ENCODE measurements around the gene THUMPD3.

Gene THUMPD3

DNA sequence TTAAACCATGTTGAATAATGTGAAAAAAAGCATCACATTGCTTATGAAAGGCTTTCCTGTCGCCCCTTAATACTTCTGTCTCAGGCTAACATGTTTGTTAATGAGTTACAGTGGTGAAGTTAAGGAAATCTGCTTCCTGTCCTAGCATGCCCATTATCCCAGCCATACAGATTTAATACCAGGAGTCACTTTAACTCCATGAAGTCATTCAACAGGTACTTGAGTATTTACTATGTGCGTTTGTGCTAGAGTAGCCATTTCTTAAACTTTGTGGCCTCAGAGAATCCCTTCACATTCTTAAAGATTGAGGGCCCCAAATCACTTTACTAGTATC, 24.4 kb downstream of the THUMPD3 start:
- Histone ChIP-seq H3K27ac (ENCODE audit: low read depth, low read length) (no peak overlapping the region), H3K4me3 (ENCODE audit: low read length) (no peak overlapping the region), H3K27me3 (ENCODE audit: control insufficient read depth, low read length) (no peaks in the 10 kb centered on the region), H3K4me2 (ENCODE audit: low read length) (no peak overlapping the region), H3K9me3 (ENCODE audit: control insufficient read depth, insufficient read depth, low read length) (no peaks in the 10 kb centered on the region), H3K9me2 (replicated peaks; ENCODE audit: control insufficient read depth, low read length) (no peaks in the 10 kb centered on the region), H3K4me1 (ENCODE audit: control insufficient read depth, low read length) (no peaks in the 10 kb centered on the region), H3F3A (ENCODE audit: control insufficient read depth, insufficient read depth) (peaks cover 71% of the 10 kb centered on the region), H3K79me2 (ENCODE audit: control insufficient read depth, low read length) (peaks cover 36% of the 10 kb centered on the region), H4K20me1 (ENCODE audit: control insufficient read depth, insufficient read depth, low read depth, low read length) (peaks cover 17% of the 10 kb centered on the region), H3K36me3 (ENCODE audit: control insufficient read depth, low read length) (peaks cover 97% of the 10 kb centered on the region)
- TF ChIP-seq EZH2phosphoT487 (IDR thresholded peaks at IDR 0.05; ENCODE audit: borderline replicate concordance, low read length) = no peak
- TF ChIP-seq, protein P1, sequence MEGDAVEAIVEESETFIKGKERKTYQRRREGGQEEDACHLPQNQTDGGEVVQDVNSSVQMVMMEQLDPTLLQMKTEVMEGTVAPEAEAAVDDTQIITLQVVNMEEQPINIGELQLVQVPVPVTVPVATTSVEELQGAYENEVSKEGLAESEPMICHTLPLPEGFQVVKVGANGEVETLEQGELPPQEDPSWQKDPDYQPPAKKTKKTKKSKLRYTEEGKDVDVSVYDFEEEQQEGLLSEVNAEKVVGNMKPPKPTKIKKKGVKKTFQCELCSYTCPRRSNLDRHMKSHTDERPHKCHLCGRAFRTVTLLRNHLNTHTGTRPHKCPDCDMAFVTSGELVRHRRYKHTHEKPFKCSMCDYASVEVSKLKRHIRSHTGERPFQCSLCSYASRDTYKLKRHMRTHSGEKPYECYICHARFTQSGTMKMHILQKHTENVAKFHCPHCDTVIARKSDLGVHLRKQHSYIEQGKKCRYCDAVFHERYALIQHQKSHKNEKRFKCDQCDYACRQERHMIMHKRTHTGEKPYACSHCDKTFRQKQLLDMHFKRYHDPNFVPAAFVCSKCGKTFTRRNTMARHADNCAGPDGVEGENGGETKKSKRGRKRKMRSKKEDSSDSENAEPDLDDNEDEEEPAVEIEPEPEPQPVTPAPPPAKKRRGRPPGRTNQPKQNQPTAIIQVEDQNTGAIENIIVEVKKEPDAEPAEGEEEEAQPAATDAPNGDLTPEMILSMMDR (IDR thresholded peaks at IDR 0.05; ENCODE audit: low read depth, low read length, poor library complexity, severe bottlenecking) = no peak

DNA sequence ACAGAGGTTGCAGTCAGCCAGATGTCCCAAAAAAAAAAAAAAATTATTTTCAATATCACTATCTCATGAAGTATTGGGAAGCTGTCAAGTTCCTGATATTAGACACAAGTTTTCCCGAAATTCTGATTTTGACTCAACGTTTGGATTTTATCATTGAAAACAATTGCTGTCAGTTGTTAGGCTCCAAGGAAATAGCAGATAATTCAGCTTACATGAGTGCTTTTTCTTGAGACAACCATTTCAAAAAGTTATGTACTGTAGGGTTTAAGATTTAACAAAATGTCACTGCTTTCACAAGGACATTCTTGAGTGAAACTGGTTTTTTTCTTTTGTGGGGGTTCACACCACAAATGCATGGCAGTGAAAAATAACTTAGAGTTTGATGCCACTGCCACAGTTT, 25.3 kb downstream of the THUMPD3 start:
- Histone ChIP-seq H3K9me3 (ENCODE audit: control insufficient read depth, insufficient read depth, low read length) (no peaks in the 10 kb centered on the region), H3K4me3 (ENCODE audit: low read length) (no peak overlapping the region), H3K36me3 (ENCODE audit: control insufficient read depth, low read length) (peaks cover 97% of the 10 kb centered on the region), H3K27ac (ENCODE audit: low read depth, low read length) (no peak overlapping the region), H3K79me2 (ENCODE audit: control insufficient read depth, low read length) (peaks cover 44% of the 10 kb centered on the region), H3F3A (ENCODE audit: control insufficient read depth, insufficient read depth) (peaks cover 67% of the 10 kb centered on the region), H3K27me3 (ENCODE audit: control insufficient read depth, low read length) (no peaks in the 10 kb centered on the region), H3K4me1 (ENCODE audit: control insufficient read depth, low read length) (peaks cover 2% of the 10 kb centered on the region; the same call in 1 of the 2 replicates), H3K4me2 (ENCODE audit: low read length) (no peak overlapping the region), H3K9me2 (replicated peaks; ENCODE audit: control insufficient read depth, low read length) (no peaks in the 10 kb centered on the region), H4K20me1 (ENCODE audit: control insufficient read depth, insufficient read depth, low read depth, low read length) (peaks cover 25% of the 10 kb centered on the region)
- TF ChIP-seq, protein P1 (IDR thresholded peaks at IDR 0.05; ENCODE audit: low read depth, low read length, poor library complexity, severe bottlenecking) = no peak
- no peak for TF ChIP-seq EZH2phosphoT487 (IDR thresholded peaks at IDR 0.05; ENCODE audit: borderline replicate concordance, low read length)

DNA sequence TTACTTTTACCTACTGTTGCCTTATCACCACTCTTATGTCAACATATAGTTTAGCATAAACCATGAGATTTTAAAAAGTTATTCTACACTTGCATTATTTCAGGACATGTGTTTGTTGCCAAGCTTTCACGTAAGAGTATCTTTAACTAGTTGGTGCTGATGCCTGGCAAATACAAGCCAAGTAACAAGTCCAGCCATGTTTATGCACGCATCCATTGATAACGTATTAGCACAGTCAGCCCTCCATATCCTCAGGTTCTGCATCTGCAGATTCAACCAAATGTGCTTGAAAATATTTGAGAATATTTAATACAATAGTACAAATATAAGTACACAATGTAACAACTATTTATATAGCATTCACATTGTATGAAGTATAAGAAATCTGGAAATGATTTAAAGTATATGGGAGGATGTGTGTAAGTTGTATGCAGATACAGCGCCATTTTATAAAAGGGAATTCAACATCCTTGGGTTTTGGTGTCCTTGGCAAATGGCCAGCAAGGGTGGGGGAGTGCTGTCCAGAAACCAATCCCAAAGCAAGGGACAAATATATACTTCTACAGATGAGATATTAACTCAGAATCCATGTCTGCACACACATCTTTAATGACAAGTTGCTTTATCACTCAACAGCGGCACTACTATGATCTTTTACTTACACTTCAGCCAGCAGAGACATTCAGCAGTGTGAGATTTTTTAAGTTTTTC, 25.9 kb downstream of the THUMPD3 start:
- Histone ChIP-seq H3K27ac (ENCODE audit: low read depth, low read length) (no peak overlapping the region), H3K9me2 (replicated peaks; ENCODE audit: control insufficient read depth, low read length) (no peaks in the 10 kb centered on the region), H3K27me3 (ENCODE audit: control insufficient read depth, low read length) (no peaks in the 10 kb centered on the region), H3K4me3 (ENCODE audit: low read length) (no peak overlapping the region), H3F3A (ENCODE audit: control insufficient read depth, insufficient read depth) (peaks cover 61% of the 10 kb centered on the region), H3K79me2 (ENCODE audit: control insufficient read depth, low read length) (peaks cover 50% of the 10 kb centered on the region), H3K4me1 (ENCODE audit: control insufficient read depth, low read length) (peaks cover 6% of the 10 kb centered on the region; the same call in 1 of the 2 replicates), H3K4me2 (ENCODE audit: low read length) (no peak overlapping the region), H3K36me3 (ENCODE audit: control insufficient read depth, low read length) (peaks cover 98% of the 10 kb centered on the region), H4K20me1 (ENCODE audit: control insufficient read depth, insufficient read depth, low read depth, low read length) (peaks cover 29% of the 10 kb centered on the region), H3K9me3 (ENCODE audit: control insufficient read depth, insufficient read depth, low read length) (no peaks in the 10 kb centered on the region)
- no peak for TF ChIP-seq EZH2phosphoT487 (IDR thresholded peaks at IDR 0.05; ENCODE audit: borderline replicate concordance, low read length)
- TF ChIP-seq, protein P1 (IDR thresholded peaks at IDR 0.05; ENCODE audit: low read depth, low read length, poor library complexity, severe bottlenecking) = no peak

All from DOHH2 (cell line).